GM23248 (cell line): ENCODE measurements around the gene GARIN6. TPM values are rescaled to one million over a fixed set of nuclear protein-coding genes. Genes with fewer than 3 reads are reported as not detected.

Source experiments
- DNase-seq: peaks from one replicate; pipeline ENCODE4 v3.0.0-alpha.2; 2015
- H2AFZ ChIP-seq: fragments of 200-600 bp; sonication (generic); 2 replicates; pipeline ENCODE4 v1.6.1; 2016; ENCODE audit warnings: antibody characterized with exemption
- H3F3A ChIP-seq: fragments of 200-600 bp; sonication (generic); 2 replicates; pipeline ENCODE4 v1.6.1; 2016; ENCODE audit warnings: mild to moderate bottlenecking, antibody characterized with exemption, mixed run types; ENCODE audit not compliant: insufficient read depth
- H3K27ac ChIP-seq: fragments of 200-600 bp; sonication (generic); 2 replicates; pipeline ENCODE4 v1.5.1; 2016; ENCODE audit warnings: mild to moderate bottlenecking
- H3K27me3 ChIP-seq: fragments of 200-600 bp; sonication (generic); replicated peaks from 2 replicates; pipeline ENCODE4 v1.6.1; 2016; ENCODE audit warnings: mild to moderate bottlenecking; ENCODE audit not compliant: insufficient read depth
- H3K36me3 ChIP-seq: fragments of 200-600 bp; sonication (generic); 2 replicates; pipeline ENCODE4 v1.6.1; 2016; ENCODE audit warnings: low read depth, mild to moderate bottlenecking
- H3K4me1 ChIP-seq: fragments of 200-600 bp; sonication (generic); 2 replicates; pipeline ENCODE4 v1.6.1; 2016; ENCODE audit warnings: mild to moderate bottlenecking; ENCODE audit not compliant: insufficient read depth
- H3K4me2 ChIP-seq: fragments of 200-600 bp; sonication (generic); one replicate; pipeline ENCODE4 v1.6.1; 2016; ENCODE audit warnings: mild to moderate bottlenecking; ENCODE audit not compliant: unreplicated experiment
- H3K4me3 ChIP-seq: fragments of 200-600 bp; sonication (generic); 2 replicates; pipeline ENCODE4 v1.5.1; 2016; ENCODE audit warnings: mild to moderate bottlenecking
- H3K79me2 ChIP-seq: fragments of 200-600 bp; sonication (generic); 2 replicates; pipeline ENCODE4 v1.6.1; 2016; ENCODE audit warnings: mild to moderate bottlenecking; ENCODE audit not compliant: insufficient read depth
- H3K9ac ChIP-seq: fragments of 200-600 bp; sonication (generic); 2 replicates; pipeline ENCODE4 v1.6.1; 2016; ENCODE audit warnings: mild to moderate bottlenecking
- H3K9me2 ChIP-seq: fragments of 200-600 bp; sonication (generic); 2 replicates; pipeline ENCODE4 v1.6.1; 2016; ENCODE audit warnings: mixed run types, mild to moderate bottlenecking, moderate library complexity; ENCODE audit not compliant: insufficient read depth
- H3K9me3 ChIP-seq: fragments of 200-600 bp; sonication (generic); one replicate; pipeline ENCODE4 v1.6.1; 2017; ENCODE audit warnings: low read depth
- H4K20me1 ChIP-seq: fragments of 200-600 bp; sonication (generic); 2 replicates; pipeline ENCODE4 v1.6.0; 2016; ENCODE audit not compliant: insufficient read depth
- EZH2 ChIP-seq: fragments of 200-600 bp; sonication (generic); IDR thresholded peaks from 2 replicates; pipeline ENCODE4 v1.6.1; 2018; ENCODE audit warnings: antibody characterized with exemption, mild to moderate bottlenecking; ENCODE audit not compliant: insufficient read depth, poor library complexity, severe bottlenecking
- EZH2phosphoT487 ChIP-seq: fragments of 200-600 bp; sonication (generic); IDR thresholded peaks from 2 replicates; pipeline ENCODE4 v1.6.1; 2018; ENCODE audit warnings: antibody characterized with exemption, moderate library complexity, mild to moderate bottlenecking, low read depth; ENCODE audit not compliant: insufficient read depth
- WGBS, 2 experiments: methylation state at CpG; one replicate each; pipeline ENCODE4 v1.1.6; 2015 to 2017; ENCODE audit warnings: low lambda C conversion rate in 2 of 2, low coverage in 1 of 2; ENCODE audit errors: missing lambda C conversion rate in 2 of 2; 5-methylcytosine and 5-hydroxymethylcytosine counted together
- in situ Hi-C: fragments of 300-500 bp; cut with MboI; formaldehyde crosslinking; loops from 2 replicates; pipeline ENCODE4 v1.15.0; 2020
- polyA plus RNA-seq: library from polyadenylated mRNA; unstranded; fragments of >200 nt; fragmentation: Nextera tagmentation; extraction: Ambion mirVana; gene quantifications from 2 replicates; pipeline ENCODE4 v1.2.1, GENCODE V29; 2016
- total RNA-seq: library from RNA; depleted of rRNA; stranded (reverse); fragments of >200 nt; shearing (Covaris generic); gene quantifications from 2 replicates; pipeline ENCODE4 v1.2.3, GENCODE V29; 2014

Gene GARIN6
- total and polyA plus RNA-seq, 2 experiments from 2014 or later, result not detected

DNA sequence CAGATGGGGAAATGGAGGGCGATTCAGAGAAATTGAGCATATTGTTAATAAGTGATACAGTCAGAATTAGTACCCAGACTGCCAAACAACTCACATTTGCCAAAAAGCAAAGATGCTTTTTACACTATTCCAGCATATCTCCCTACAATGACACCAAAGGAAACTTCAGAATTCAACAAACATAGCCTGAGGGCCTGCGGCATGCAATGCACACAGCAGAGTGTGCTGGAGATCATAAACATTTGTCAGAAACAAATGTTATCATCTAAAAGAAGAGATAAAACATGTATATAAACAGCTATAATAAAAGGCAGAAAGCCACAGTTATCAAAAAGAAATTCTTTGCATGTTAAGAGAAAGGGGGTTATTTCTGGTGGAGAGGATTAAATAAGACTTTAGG is 20.1 kb upstream of the GARIN6 start:
- in situ Hi-C loops, result no loop called here
- no peak overlapping the region for H3K27ac ChIP-seq

GRCh38 chr12:99644629-99645028 is 2.9 kb upstream of the GARIN6 start:
- Histone ChIP-seq H4K20me1 (no peaks in the 10 kb centered on the region), H3K27ac (no peak overlapping the region), H3F3A (no peaks in the 10 kb centered on the region), H3K4me1 (no peaks in the 10 kb centered on the region), H3K9ac (no peak overlapping the region), H3K27me3 (no peaks in the 10 kb centered on the region), H3K36me3 (no peaks in the 10 kb centered on the region), H2AFZ (no peak overlapping the region), H3K4me3 (no peak overlapping the region), H3K79me2 (no peaks in the 10 kb centered on the region), H3K9me2 (no peaks in the 10 kb centered on the region), H3K9me3 (no peaks in the 10 kb centered on the region), H3K4me2 (no peak overlapping the region)
- in situ Hi-C loops, result no loop called here
- 61 to 64% methylated on average over 2 of the region's 2 CpGs for WGBS, 2 experiments
- TF ChIP-seq EZH2phosphoT487 (no peak), EZH2 (no peak)
- no peak for DNase-seq

More for the DNA sequence above, 20.1 kb upstream of the GARIN6 start:
- no peaks in the 10 kb centered on the region for H3K9me2 ChIP-seq
- H3K9me3 ChIP-seq, result no peaks in the 10 kb centered on the region
- no peaks in the 10 kb centered on the region for H3F3A ChIP-seq
- H3K36me3 ChIP-seq, result no peaks in the 10 kb centered on the region
- no peak overlapping the region for H3K9ac ChIP-seq
- no peaks in the 10 kb centered on the region for H3K79me2 ChIP-seq
- H4K20me1 ChIP-seq, result no peaks in the 10 kb centered on the region
- no peak overlapping the region for H2AFZ ChIP-seq
- H3K4me2 ChIP-seq, result no peak overlapping the region
- no peak overlapping the region for H3K4me3 ChIP-seq
- H3K27me3 ChIP-seq, result no peaks in the 10 kb centered on the region; the same call in 1 of the 2 replicates
- no peak for DNase-seq
- H3K4me1 ChIP-seq, result no peaks in the 10 kb centered on the region
- WGBS, 2 experiments, result 26 to 27% methylated on average over 2 of the region's 2 CpGs
- TF ChIP-seq EZH2phosphoT487 (no peak), EZH2 (no peak)

DNA sequence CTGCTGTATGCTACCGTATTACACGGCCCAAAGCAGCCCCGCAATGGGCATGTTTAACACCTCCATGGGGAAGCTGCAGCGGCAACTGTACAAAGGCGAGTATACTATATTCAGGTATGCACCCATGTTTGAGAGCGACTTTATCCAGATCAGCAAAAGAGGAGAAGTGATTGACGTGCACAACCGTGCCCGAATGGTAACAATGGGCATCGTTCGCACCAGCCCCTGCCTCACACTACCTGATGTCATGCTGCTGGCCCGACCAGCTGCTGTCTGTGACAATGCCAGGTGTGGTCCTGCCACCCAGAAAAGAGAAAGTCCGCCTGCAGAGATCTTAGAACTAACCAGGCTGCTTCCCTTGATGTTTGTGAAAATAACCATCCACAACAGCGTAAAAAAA is 630 bp downstream of the GARIN6 start:
- no peak overlapping the region for H3K4me3 ChIP-seq
- H3K36me3 ChIP-seq, result no peaks in the 10 kb centered on the region
- H3K9me2 ChIP-seq, result no peaks in the 10 kb centered on the region
- in situ Hi-C loops, result no loop called here
- H3K79me2 ChIP-seq, result no peaks in the 10 kb centered on the region
- no peaks in the 10 kb centered on the region for H4K20me1 ChIP-seq
- TF ChIP-seq EZH2phosphoT487, result no peak
- no peak for TF ChIP-seq EZH2
- no peak for DNase-seq
- no peak overlapping the region for H2AFZ ChIP-seq
- no peaks in the 10 kb centered on the region for H3K27me3 ChIP-seq
- no peaks in the 10 kb centered on the region for H3F3A ChIP-seq
- no peaks in the 10 kb centered on the region for H3K9me3 ChIP-seq
- 62 to 63% methylated on average over 14 of the region's 14 CpGs for WGBS, 2 experiments
- no peak overlapping the region for H3K27ac ChIP-seq
- H3K9ac ChIP-seq, result no peak overlapping the region
- H3K4me2 ChIP-seq, result no peak overlapping the region
- no peaks in the 10 kb centered on the region for H3K4me1 ChIP-seq

DNA sequence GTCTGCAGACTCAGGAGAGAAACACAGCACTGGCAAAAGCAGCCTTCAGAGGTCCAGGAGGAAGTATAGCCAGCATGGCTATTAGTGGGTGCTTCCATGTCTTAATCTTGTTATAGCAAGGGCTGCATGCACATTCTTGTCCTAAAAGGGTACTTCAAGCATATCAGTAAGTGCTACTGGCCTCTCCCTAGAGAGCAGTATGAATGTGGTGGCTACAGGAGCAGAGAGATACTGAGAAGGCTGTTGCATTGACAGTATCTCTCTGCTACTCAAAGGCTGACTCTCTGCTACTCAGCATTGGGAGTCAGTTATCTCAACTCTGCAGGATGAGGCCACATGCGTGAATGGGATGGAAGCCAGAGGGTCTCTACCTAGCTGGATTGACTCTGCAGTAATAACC is 2.0 kb downstream of the GARIN6 start:
- Histone ChIP-seq H3K27ac (no peak overlapping the region), H3K9me3 (no peaks in the 10 kb centered on the region), H3K4me3 (no peak overlapping the region), H3K79me2 (no peaks in the 10 kb centered on the region), H3K36me3 (no peaks in the 10 kb centered on the region), H3F3A (no peaks in the 10 kb centered on the region), H3K9ac (no peak overlapping the region), H3K4me1 (no peaks in the 10 kb centered on the region), H3K4me2 (no peak overlapping the region), H4K20me1 (no peaks in the 10 kb centered on the region), H3K9me2 (no peaks in the 10 kb centered on the region), H3K27me3 (no peaks in the 10 kb centered on the region), H2AFZ (no peak overlapping the region)
- 31 to 47% methylated on average over 1 of the region's 1 CpG for WGBS, 2 experiments
- no peak for DNase-seq
- TF ChIP-seq EZH2phosphoT487 (no peak), EZH2 (no peak)
- in situ Hi-C loops, result no loop called here
